Tibial nerve (tissue), 4 donors: ENCODE results near the gene METTL24. TPM values are rescaled to one million over a fixed set of nuclear protein-coding genes. Genes with fewer than 3 reads are reported as not detected.

ENCODE experiments used
- DNase-seq, 2 donors: peaks; one replicate each; pipeline ENCODE4 v3.0.0-alpha.2; 2019; ENCODE audit warnings: low spot score in 2 of 2
- H3K27ac ChIP-seq, 4 donors: fragments of 200-600 bp; sonication (generic) in 3 of 4; one replicate each; pipeline ENCODE4 v1.5.1; 2017 to 2019; ENCODE audit warnings: mild to moderate bottlenecking in 1 of 4
- H3K27me3 ChIP-seq, 2 donors: fragments of 200-600 bp; sonication (generic) in 1 of 2; one replicate each; pipeline versions ENCODE4 v1.5.1 to v1.6.0; 2017 to 2019
- H3K36me3 ChIP-seq, 3 donors: fragments of 200-600 bp; sonication (generic); one replicate each; pipeline ENCODE4 v1.5.1; 2018 to 2019
- H3K4me1 ChIP-seq, 4 donors: fragments of 200-600 bp; sonication (generic) in 3 of 4; one replicate each; pipeline ENCODE4 v1.5.1; 2017 to 2019
- H3K4me3 ChIP-seq, 4 donors: fragments of 200-600 bp; sonication (generic) in 3 of 4; one replicate each; pipeline ENCODE4 v1.5.1; 2017 to 2019; ENCODE audit warnings: mild to moderate bottlenecking in 1 of 4, moderate library complexity in 1 of 4
- H3K9me3 ChIP-seq, 4 donors: fragments of 200-600 bp; sonication (generic) in 3 of 4; one replicate each; pipeline ENCODE4 v1.5.1; 2017 to 2019
- CTCF ChIP-seq, 5 experiments: fragments of 200-600 bp in 3 of 5; fragments of 450-650 bp in 2 of 5; sonication (generic) in 3 of 5; IDR thresholded peaks; one replicate each; pipeline ENCODE4 v1.5.1; 2016 to 2019; ENCODE audit warnings: antibody characterized with exemption in 5 of 5, mild to moderate bottlenecking in 3 of 5, moderate library complexity in 2 of 5
- EP300 ChIP-seq, 2 donors: sonication (generic); formaldehyde crosslinking; IDR thresholded peaks; one replicate each; pipeline ENCODE4 v1.6.1; 2017; ENCODE audit warnings: antibody characterized with exemption in 2 of 2, mild to moderate bottlenecking in 1 of 2
- POLR2A ChIP-seq, 2 donors: fragments of 450-650 bp; IDR thresholded peaks; one replicate each; pipeline ENCODE4 v1.6.1; 2017; ENCODE audit warnings: antibody characterized with exemption in 2 of 2, mild to moderate bottlenecking in 2 of 2, moderate library complexity in 2 of 2
- WGBS, 2 donors: methylation state at CpG; one replicate each; pipeline ENCODE4 v1.1.5; 2018; 5-methylcytosine and 5-hydroxymethylcytosine counted together
- total RNA-seq, 4 donors: library from RNA; depleted of rRNA; stranded (reverse); fragments of >200 nt; gene quantifications; one replicate each; pipeline ENCODE4 v1.1.0, GENCODE V29; 2016

The METTL24 gene
- total RNA-seq, 4 donors from 2014 or later = 0.63 to 2.4 (median 0.93) TPM

DNA sequence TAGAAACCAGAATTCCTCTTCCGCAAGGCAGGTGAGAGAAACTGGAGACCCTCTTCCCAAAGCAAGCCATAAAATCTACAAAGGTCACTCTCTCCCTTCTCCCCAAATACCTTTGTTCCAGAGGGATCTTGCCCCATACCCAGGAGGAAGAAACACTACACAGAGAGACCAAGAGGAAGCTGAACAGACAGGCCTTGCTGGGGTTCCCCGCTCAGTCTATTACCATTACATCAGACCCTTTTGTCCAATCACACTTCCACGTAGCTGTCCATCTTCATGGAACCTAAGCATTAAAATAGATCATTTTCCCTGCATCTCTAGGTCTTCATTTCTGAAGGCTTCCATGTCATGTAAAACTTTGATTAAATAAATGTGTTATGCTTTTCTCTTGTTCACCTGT is 32.1 kb downstream of the METTL24 start:
- 94 to 99% methylated on average over 3 of the region's 3 CpGs for WGBS, 2 donors
- no peak overlapping the region for H3K27ac ChIP-seq
- no peaks in the 10 kb centered on the region for H3K9me3 ChIP-seq
- no peak for DNase-seq
- H3K4me3 ChIP-seq = no peak overlapping the region
- H3K36me3 ChIP-seq = no peaks in the 10 kb centered on the region
- no peak for TF ChIP-seq CTCF (IDR thresholded peaks at IDR 0.05)
- TF ChIP-seq POLR2A (IDR thresholded peaks at IDR 0.05) = no peak
- TF ChIP-seq EP300 (IDR thresholded peaks at IDR 0.05) = no peak
- H3K27me3 ChIP-seq = no peaks in the 10 kb centered on the region
- H3K4me1 ChIP-seq = peaks cover 0 to 43% (median 6%) of the 10 kb centered on the region in 4 donors

GRCh38 chr6:110325197-110325596 is 33.0 kb downstream of the METTL24 start:
- no peaks in the 10 kb centered on the region for H3K9me3 ChIP-seq
- no peak overlapping the region for H3K4me3 ChIP-seq
- no peaks in the 10 kb centered on the region for H3K36me3 ChIP-seq
- no peak for TF ChIP-seq CTCF (IDR thresholded peaks at IDR 0.05)
- no peak for TF ChIP-seq EP300 (IDR thresholded peaks at IDR 0.05)
- TF ChIP-seq POLR2A (IDR thresholded peaks at IDR 0.05) = no peak
- peaks cover 0 to 42% (median 5%) of the 10 kb centered on the region in 4 donors for H3K4me1 ChIP-seq
- no peaks in the 10 kb centered on the region for H3K27me3 ChIP-seq
- no peak overlapping the region for H3K27ac ChIP-seq
- no peak for DNase-seq

GRCh38 chr6:110324548-110324947 is 33.6 kb downstream of the METTL24 start:
- TF ChIP-seq EP300 (IDR thresholded peaks at IDR 0.05) (no peak), CTCF (IDR thresholded peaks at IDR 0.05) (no peak), POLR2A (IDR thresholded peaks at IDR 0.05) (no peak)
- Histone ChIP-seq H3K9me3 (no peaks in the 10 kb centered on the region), H3K27me3 (no peaks in the 10 kb centered on the region), H3K27ac (no peak overlapping the region), H3K4me3 (no peak overlapping the region), H3K36me3 (no peaks in the 10 kb centered on the region), H3K4me1 (peaks cover 0 to 37% (median 2%) of the 10 kb centered on the region in 4 donors)
- DNase-seq = no peak
- WGBS, 2 donors = 37 to 51% methylated on average over 3 of the region's 3 CpGs

GRCh38 chr6:110323258-110323657 is 34.9 kb downstream of the METTL24 start:
- no peak overlapping the region for H3K27ac ChIP-seq

DNA sequence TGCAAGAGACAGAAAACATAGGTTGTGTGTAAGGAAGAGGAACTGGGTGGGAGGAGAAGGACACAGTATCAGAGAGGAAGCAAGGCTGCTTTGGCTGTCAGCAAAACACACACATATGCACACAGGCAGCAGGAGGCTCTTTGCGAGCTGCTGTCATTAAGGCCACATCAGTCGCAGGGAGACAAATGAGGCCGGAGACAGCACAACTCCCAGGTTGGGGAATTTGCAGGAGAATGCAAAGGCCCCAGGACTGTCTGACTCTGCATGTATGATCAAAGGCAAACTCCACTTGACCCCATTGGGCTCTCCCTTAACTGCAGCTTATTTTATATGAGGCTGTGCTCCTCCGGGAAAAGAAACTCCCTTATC is 35.3 kb downstream of the METTL24 start:
- peaks cover 0 to 20% (median 0%) of the 10 kb centered on the region in 4 donors for H3K4me1 ChIP-seq
- TF ChIP-seq EP300 (IDR thresholded peaks at IDR 0.05) = no peak
- no peak for TF ChIP-seq CTCF (IDR thresholded peaks at IDR 0.05)
- TF ChIP-seq POLR2A (IDR thresholded peaks at IDR 0.05) = no peak

More at GRCh38 chr6:110323258-110323657, 34.9 kb downstream of the METTL24 start:
- no peak for TF ChIP-seq EP300 (IDR thresholded peaks at IDR 0.05)
- no peak for TF ChIP-seq CTCF (IDR thresholded peaks at IDR 0.05)
- no peak for TF ChIP-seq POLR2A (IDR thresholded peaks at IDR 0.05)
- Histone ChIP-seq H3K36me3 (no peaks in the 10 kb centered on the region), H3K27me3 (no peaks in the 10 kb centered on the region), H3K4me3 (no peak overlapping the region), H3K4me1 (peaks cover 0 to 24% (median 1%) of the 10 kb centered on the region in 4 donors), H3K9me3 (no peaks in the 10 kb centered on the region)
- 86 to 93% methylated on average over 3 to 4 of the region's 4 CpGs for WGBS, 2 donors
- no peak for DNase-seq

More for the DNA sequence above, 35.3 kb downstream of the METTL24 start:
- Histone ChIP-seq H3K27ac (no peak overlapping the region), H3K9me3 (no peaks in the 10 kb centered on the region), H3K4me3 (no peak overlapping the region), H3K36me3 (no peaks in the 10 kb centered on the region), H3K27me3 (no peaks in the 10 kb centered on the region)
- no peak for DNase-seq
- 51 to 53% methylated on average over 4 of the region's 4 CpGs for WGBS, 2 donors
